H1 (cell line): ENCODE results near the gene FOXO6. TPM values are rescaled to one million over a fixed set of nuclear protein-coding genes. Genes with fewer than 3 reads are reported as not detected.

Experiments used
- CTCF ChIA-PET: fragments of 300-600 bp; sonication (Branson Sonifier 250); formaldehyde crosslinking; loops from one replicate; lab custom pipeline; 2021; ENCODE audit not compliant: partially characterized antibody; lab: Charles Lee
- POLR2A ChIA-PET: fragments of 300-600 bp; sonication (Branson Sonifier 250); formaldehyde crosslinking; loops from one replicate; lab custom pipeline; 2021; ENCODE audit warnings: inconsistent platforms; ENCODE audit not compliant: partially characterized antibody; lab: Charles Lee
- DNase-seq, 2 experiments: peaks; one replicate each; pipeline versions ENCODE4 v3.0.0 to v3.0.0-alpha.2; 2010 to 2022; ENCODE audit warnings: low spot score in 2 of 2, low read depth in 1 of 2, mixed read lengths in 1 of 2
- FAIRE-seq: peaks from 2 replicates; lab custom pipeline; 2011; peaks lifted over from hg19 to GRCh38; lab: Jason Lieb, UNC
- H2AFZ ChIP-seq: 2 replicates; pipeline ENCODE4 v1.8.1; 2012; ENCODE audit warnings: low read length, inconsistent platforms
- H2AK5ac ChIP-seq: 2 replicates; pipeline ENCODE4 v1.6.1; 2013; ENCODE audit warnings: low read depth, low read length
- H2BK120ac ChIP-seq: replicated peaks from 2 replicates; pipeline ENCODE3; 2013; ENCODE audit warnings: low read depth, low read length, inconsistent platforms
- H2BK12ac ChIP-seq: 2 replicates; pipeline ENCODE4 v1.6.1; 2013; ENCODE audit warnings: low read depth, low read length
- H2BK15ac ChIP-seq: 2 replicates; pipeline ENCODE4 v1.6.1; 2013; ENCODE audit warnings: low read length
- H2BK20ac ChIP-seq: 2 replicates; pipeline ENCODE4 v1.6.1; 2013; ENCODE audit warnings: low read length
- H2BK5ac ChIP-seq: 2 replicates; pipeline ENCODE4 v1.6.1; 2013; ENCODE audit warnings: low read depth, low read length
- H3K14ac ChIP-seq: 2 replicates; pipeline ENCODE4 v1.6.1; 2013; ENCODE audit warnings: inconsistent platforms; ENCODE audit not compliant: insufficient read length
- H3K18ac ChIP-seq: 2 replicates; pipeline ENCODE4 v1.6.1; 2013; ENCODE audit warnings: low read length; ENCODE audit errors: extremely low read depth
- H3K23ac ChIP-seq: 2 replicates; pipeline ENCODE4 v1.6.1; 2013; ENCODE audit warnings: inconsistent platforms; ENCODE audit not compliant: insufficient read length
- H3K23me2 ChIP-seq: 2 replicates; pipeline ENCODE4 v1.6.1; 2013; ENCODE audit warnings: low read depth, low read length
- H3K27ac ChIP-seq: 2 replicates; pipeline ENCODE4 v1.6.1; 2011; ENCODE audit warnings: low read depth, low read length, inconsistent platforms
- H3K27me3 ChIP-seq, 4 experiments: replicated peaks in 1 of 4; 1 replicate in 1 of 4; 2 replicates in 3 of 4; pipeline versions ENCODE4 v1.6.1 to v1.8.1; 2011 to 2013; ENCODE audit warnings: low read length in 3 of 4, mild to moderate bottlenecking in 3 of 4, inconsistent platforms in 2 of 4, mixed read lengths in 2 of 4, moderate library complexity in 1 of 4; ENCODE audit not compliant: control insufficient read depth in 3 of 4, insufficient read depth in 3 of 4; ENCODE audit errors: extremely low read depth in 1 of 4
- H3K36me3 ChIP-seq, 4 experiments: 2 replicates each; pipeline versions ENCODE4 v1.6.1 to v1.8.1; 2011 to 2013; ENCODE audit warnings: mild to moderate bottlenecking in 4 of 4, low read length in 3 of 4, moderate library complexity in 2 of 4, control low read depth in 1 of 4, inconsistent platforms in 1 of 4; ENCODE audit not compliant: insufficient read depth in 4 of 4, control insufficient read depth in 2 of 4
- H3K4ac ChIP-seq: replicated peaks from 2 replicates; pipeline ENCODE3; 2013; ENCODE audit warnings: low read length, low read depth, mixed read lengths, inconsistent platforms; ENCODE audit not compliant: insufficient read length
- H3K4me1 ChIP-seq, 4 experiments: replicated peaks in 1 of 4; 1 replicate in 1 of 4; 2 replicates in 3 of 4; pipeline versions ENCODE4 v1.6.1 to v1.8.1; 2011 to 2013; ENCODE audit warnings: low read length in 3 of 4, inconsistent platforms in 2 of 4, mixed read lengths in 1 of 4; ENCODE audit not compliant: insufficient read depth in 4 of 4, control insufficient read depth in 3 of 4
- H3K4me2 ChIP-seq, 2 experiments: 2 replicates each; pipeline versions ENCODE4 v1.6.1 to v1.8.1; 2011 to 2013; ENCODE audit warnings: low read depth in 2 of 2, low read length in 2 of 2, control low read depth in 1 of 2, inconsistent platforms in 1 of 2, mild to moderate bottlenecking in 1 of 2; ENCODE audit not compliant: insufficient read depth in 1 of 2
- H3K4me3 ChIP-seq, 4 experiments: fragments of 200-600, 300-600 bp in 1 of 4; sonication (generic), shearing (Covaris generic), sonication (Bioruptor Twin) in 1 of 4; 2 replicates each; pipeline versions ENCODE4 v1.5.1 to v1.8.1; 2011 to 2016; ENCODE audit warnings: low read length in 4 of 4, low read depth in 3 of 4, control low read depth in 2 of 4, inconsistent platforms in 2 of 4, mild to moderate bottlenecking in 2 of 4, mixed read lengths in 1 of 4, moderate library complexity in 1 of 4; ENCODE audit not compliant: insufficient read depth in 2 of 4; ENCODE audit errors: extremely low read depth in 1 of 4
- H3K56ac ChIP-seq: replicated peaks from 2 replicates; pipeline ENCODE3; 2013; ENCODE audit warnings: low read depth, mild to moderate bottlenecking, mixed read lengths, low read length, inconsistent platforms; ENCODE audit not compliant: insufficient read length
- H3K79me1 ChIP-seq: 2 replicates; pipeline ENCODE4 v1.6.1; 2013; ENCODE audit warnings: low read depth, low read length, control low read depth
- H3K79me2 ChIP-seq, 2 experiments: 2 replicates each; pipeline versions ENCODE4 v1.6.1 to v1.8.1; 2012 to 2013; ENCODE audit warnings: low read length in 2 of 2, mild to moderate bottlenecking in 2 of 2, inconsistent platforms in 1 of 2; ENCODE audit not compliant: insufficient read depth in 2 of 2, control insufficient read depth in 1 of 2
- H3K9ac ChIP-seq, 4 experiments: replicated peaks in 1 of 4; 1 replicate in 1 of 4; 2 replicates in 3 of 4; pipeline versions ENCODE4 v1.6.1 to v1.8.1; 2011 to 2013; ENCODE audit warnings: low read depth in 3 of 4, low read length in 3 of 4, control low read depth in 2 of 4, mild to moderate bottlenecking in 2 of 4, moderate library complexity in 2 of 4, inconsistent platforms in 1 of 4; ENCODE audit errors: extremely low read depth in 1 of 4
- H3K9me3 ChIP-seq, 2 experiments: 2 replicates each; pipeline versions ENCODE4 v1.6.1 to v1.8.1; 2012 to 2013; ENCODE audit warnings: mild to moderate bottlenecking in 2 of 2, moderate library complexity in 2 of 2, control low read depth in 1 of 2, inconsistent platforms in 1 of 2, low read depth in 1 of 2, low read length in 1 of 2, mixed read lengths in 1 of 2; ENCODE audit not compliant: insufficient read depth in 2 of 2
- H4K20me1 ChIP-seq, 2 experiments: replicated peaks in 1 of 2; 2 replicates each; pipeline versions ENCODE3 to v1.8.1; 2011 to 2013; ENCODE audit warnings: inconsistent platforms in 2 of 2, low read length in 2 of 2, mild to moderate bottlenecking in 1 of 2; ENCODE audit not compliant: insufficient read depth in 2 of 2, control insufficient read depth in 1 of 2
- H4K5ac ChIP-seq: 2 replicates; pipeline ENCODE4 v1.6.1; 2013; ENCODE audit warnings: low read length, low read depth, mixed read lengths, inconsistent platforms; ENCODE audit not compliant: insufficient read length
- H4K8ac ChIP-seq: 2 replicates; pipeline ENCODE4 v1.8.0; 2013; ENCODE audit warnings: mild to moderate bottlenecking, moderate library complexity, low read length, inconsistent platforms; ENCODE audit not compliant: insufficient read depth; ENCODE audit errors: extremely low read depth
- H4K91ac ChIP-seq: replicated peaks from 2 replicates; pipeline ENCODE3; 2013; ENCODE audit warnings: low read length, mixed read lengths, inconsistent platforms; ENCODE audit not compliant: insufficient read length
- PHF8 ChIP-seq: fragments of 200-600 bp; sonication (generic); conservative IDR thresholded peaks from 2 replicates; pipeline ENCODE4 v1.7.1; 2012; ENCODE audit warnings: low read depth, mild to moderate bottlenecking, inconsistent platforms, low read length, moderate library complexity
- SUZ12 ChIP-seq: fragments of 200-600 bp; sonication (generic); IDR thresholded peaks from 2 replicates; pipeline ENCODE4 v1.6.1; 2012; ENCODE audit warnings: mild to moderate bottlenecking, inconsistent platforms, low read length, moderate library complexity, mixed read lengths
- polyA plus RNA-seq, 7 experiments: library from polyadenylated mRNA; depleted of rRNA in 3 of 7; stranded (reverse) in 5 of 7; unstranded in 2 of 7; fragments of >200 nt in 5 of 7; fragments of 200-250 nt in 2 of 7; gene quantifications; 1 replicate in 5 of 7; 2 replicates in 1 of 7; 4 replicates in 1 of 7; pipeline versions ENCODE4 v1.2.1 to v1.2.3, GENCODE V29; 2011 to 2013; ENCODE audit warnings: missing spikeins in 2 of 7, mixed read lengths in 2 of 7
- total RNA-seq: library from RNA; stranded (reverse); fragmentation: NEBNext Ultra II Directional; extraction: Animal tissue kit (Norgen Biotek cat#: 25700); gene quantifications from 2 replicates; pipeline ENCODE4 v1.2.1, GENCODE V29; 2021

The FOXO6 gene
- total and polyA plus RNA-seq, 2 of the 8 experiments (the other 6 are each of a cell fraction or from before 2014, with no cell fraction given) = 0.59 to 3.0 TPM

GRCh38 chr1:41365320-41365633, 4.0 kb downstream of the FOXO6 start:
- DNase-seq (no peak), FAIRE-seq (no peak)
- ChIA-PET CTCF (interaction anchor here (1.0 to 2.5 kb wide), 4 partner anchors 12 to 58 kb away, joined by 4 to 8 read pairs (median 6); no protein-coding TSS in a partner anchor), POLR2A (interaction anchor here (1.2 to 2.6 kb wide), 2 partner anchors 17 to 58 kb away, joined by 3 to 10 read pairs; no protein-coding TSS in a partner anchor)
- Histone ChIP-seq H3K79me2 (no peaks in the 10 kb centered on the region), H3K27ac (no peak overlapping the region), H3K4me2 (peak overlapping the region; percentile 14 to 78; a peak in 2 of 4 replicates), H2BK120ac (no peak overlapping the region), H2BK15ac (peak overlapping the region; percentile 74; the same call in 1 of the 2 replicates), H3K23me2 (peaks cover 19% of the 10 kb centered on the region), H4K8ac (no peak overlapping the region), H2BK5ac (peak overlapping the region; percentile 27; the same call in 1 of the 2 replicates), H3K4ac (no peak overlapping the region), H4K20me1 (peaks cover 5 to 11% of the 10 kb centered on the region in 2 experiments), H3K9ac (no peak overlapping the region), H3K18ac (peak overlapping the region; percentile 71; the same call in 1 of the 2 replicates), H2BK12ac (peak overlapping the region; percentile 85; the same call in 1 of the 2 replicates), H3K23ac (no peak overlapping the region), H3K56ac (no peak overlapping the region), H2AK5ac (0 out of 2 replicates have a peak overlapping the region, but pooled peaks have one; percentile 59), H3K79me1 (no peaks in the 10 kb centered on the region), H2AFZ (no peak overlapping the region), H3K9me3 (no peaks in the 10 kb centered on the region), H3K4me3 (no peak overlapping the region), H4K5ac (no peak overlapping the region), H3K14ac (no peak overlapping the region), H4K91ac (no peak overlapping the region), H3K27me3 (peaks cover 21 to 52% (median 37%) of the 10 kb centered on the region in 4 experiments), H2BK20ac (0 out of 2 replicates have a peak overlapping the region, but pooled peaks have one; percentile 24), H3K4me1 (peaks cover 10 to 53% (median 37%) of the 10 kb centered on the region in 4 experiments), H3K36me3 (no peaks in the 10 kb centered on the region)
- TF ChIP-seq SUZ12 = 0 out of 2 replicates have a peak, but pooled peaks have one; percentile 24
- no peak for TF ChIP-seq PHF8
